GM19023 (cell line): ENCODE results near the gene ING5.
"Not testable (repeated sequence)": the region's sequence is repeated elsewhere in the genome, so short reads cannot be mapped to it uniquely, and the experiment has no call there.

ENCODE experiments used
- ATAC-seq: cut with Tn5 transposase; IDR thresholded peaks from one replicate; pipeline ENCODE4 v1.9.1; 2021; ENCODE audit warnings: mild to moderate bottlenecking, moderate library complexity; ENCODE audit not compliant: unreplicated experiment

Gene ING5

DNA sequence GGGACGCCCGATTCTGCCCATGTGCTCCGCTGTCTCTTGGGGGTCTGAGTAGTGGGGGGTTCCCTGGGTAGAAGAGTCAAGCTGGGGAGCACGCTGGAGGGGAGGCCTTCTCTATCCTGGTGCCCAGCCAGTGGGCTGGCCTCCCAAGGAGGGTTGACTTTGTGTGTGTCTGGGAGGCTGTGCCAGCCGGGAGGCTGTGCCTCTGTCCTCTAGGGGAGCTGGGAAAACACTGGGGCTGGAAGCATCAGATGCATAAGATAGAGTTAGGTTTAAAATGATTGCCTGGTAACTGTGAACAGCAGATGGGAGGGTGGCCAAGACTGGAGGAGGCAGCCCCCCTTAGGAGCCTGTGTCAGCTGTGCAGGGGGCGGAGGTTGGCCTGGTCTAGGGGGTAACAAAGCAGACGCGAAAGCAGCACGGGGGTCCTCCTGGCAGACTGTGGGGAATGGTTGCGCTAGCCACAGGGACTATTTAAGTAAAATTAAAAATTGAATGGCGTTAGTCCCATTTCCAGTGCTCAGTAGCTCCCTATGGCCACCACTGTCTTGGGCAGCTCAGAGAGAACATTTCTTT lies 1.3 kb downstream of the ING5 start:
- ATAC-seq, result no peak

DNA sequence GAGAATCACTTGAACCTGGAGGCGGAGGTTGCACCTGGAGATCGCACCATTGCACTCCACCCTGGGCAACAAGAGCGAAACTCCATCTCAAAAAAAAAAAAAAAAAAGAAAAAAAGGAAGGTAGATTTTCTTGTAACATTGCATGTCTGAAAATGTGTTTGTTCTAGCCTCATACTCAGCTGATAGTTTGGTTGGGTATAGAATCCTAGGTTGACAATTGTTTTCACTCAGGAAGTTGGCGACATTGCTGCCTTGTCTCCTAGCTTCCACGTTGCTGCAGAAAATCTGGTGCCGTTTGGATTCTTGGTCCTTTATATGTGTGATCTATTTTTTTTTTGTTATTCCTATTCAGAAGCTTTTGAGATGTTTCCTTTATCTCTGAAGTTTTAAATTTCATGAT lies 4.7 kb downstream of the ING5 start:
- no peak for ATAC-seq

DNA sequence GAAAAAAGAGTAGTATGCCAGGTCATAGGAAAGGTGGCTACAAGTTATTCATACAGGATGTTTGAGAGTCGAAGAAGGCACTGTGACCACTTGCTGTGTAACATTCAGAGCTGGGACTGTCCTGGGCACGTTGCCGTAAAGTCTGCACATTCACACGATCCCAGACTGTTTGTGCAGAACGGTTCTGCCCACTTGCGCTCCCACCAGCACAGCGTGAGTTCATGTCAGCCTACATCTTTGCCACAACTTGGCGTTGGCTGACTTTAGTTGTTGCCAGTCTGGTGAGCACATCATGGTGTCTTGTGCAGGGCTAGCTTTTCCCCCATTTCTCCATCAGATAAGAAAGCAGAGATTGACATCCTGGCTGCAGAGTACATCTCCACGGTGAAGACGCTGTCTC lies 7.0 kb downstream of the ING5 start:
- no peak for ATAC-seq

DNA sequence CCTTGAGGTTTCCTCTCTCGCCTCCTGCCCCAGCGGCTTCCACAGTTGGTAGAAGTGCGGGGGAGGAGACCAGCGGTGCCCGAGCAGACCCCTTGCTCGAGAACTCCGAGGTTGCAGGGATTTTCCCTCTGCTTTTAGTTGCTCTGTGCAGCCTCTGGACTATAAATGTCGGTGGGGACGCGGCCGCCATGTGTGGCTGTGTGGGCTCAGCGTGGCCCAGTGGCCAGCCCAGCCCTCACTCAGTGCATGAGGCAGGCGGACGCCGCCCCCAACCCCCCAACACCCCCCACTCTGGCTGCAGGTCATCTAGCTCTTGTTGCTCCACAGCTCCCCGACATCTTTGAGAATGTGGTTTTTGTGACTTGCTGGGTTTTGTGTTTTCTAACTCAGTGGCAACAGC lies 17.3 kb downstream of the ING5 start:
- ATAC-seq, result no peak

DNA sequence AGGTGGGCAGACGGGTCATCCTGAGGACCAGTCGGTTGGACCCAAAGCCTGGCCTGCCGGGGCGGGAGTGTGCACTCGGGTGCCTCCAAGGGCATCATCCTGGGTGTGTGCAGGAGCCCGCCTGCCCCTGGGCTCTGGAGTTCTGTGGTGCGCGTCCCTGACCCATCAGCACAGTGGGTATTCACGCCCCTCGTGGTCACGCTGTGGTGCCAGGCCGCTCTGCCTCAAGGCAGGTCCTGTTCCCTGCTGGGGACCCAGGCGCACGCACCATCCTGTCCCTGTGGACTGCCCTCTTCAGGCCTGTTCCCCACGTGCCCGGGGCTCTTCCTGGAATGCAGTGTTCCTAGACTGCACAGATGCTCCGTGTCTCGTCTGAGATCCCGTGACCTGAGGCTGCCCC lies 18.3 kb downstream of the ING5 start:
- no peak for ATAC-seq

DNA sequence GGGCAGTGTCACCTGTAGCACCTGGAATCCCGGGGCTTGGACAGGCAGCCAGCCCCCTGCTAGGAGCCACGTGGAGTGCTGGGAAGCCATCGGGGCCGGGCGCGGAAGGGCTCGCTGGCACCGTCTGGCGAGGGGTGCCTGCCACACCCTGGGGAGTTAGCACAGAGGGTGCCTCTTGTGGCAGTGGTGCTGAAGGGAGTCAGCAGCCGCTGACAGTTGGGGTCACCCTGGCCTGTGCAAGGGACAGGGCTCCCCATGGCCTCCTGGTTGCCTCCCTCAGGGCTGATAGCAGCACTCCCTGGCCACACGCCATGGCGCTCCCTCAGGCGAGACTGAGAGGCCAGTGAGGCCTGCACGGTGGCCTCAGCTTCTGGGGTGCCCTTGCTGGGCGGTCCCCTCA lies 18.7 kb downstream of the ING5 start:
- no peak for ATAC-seq

DNA sequence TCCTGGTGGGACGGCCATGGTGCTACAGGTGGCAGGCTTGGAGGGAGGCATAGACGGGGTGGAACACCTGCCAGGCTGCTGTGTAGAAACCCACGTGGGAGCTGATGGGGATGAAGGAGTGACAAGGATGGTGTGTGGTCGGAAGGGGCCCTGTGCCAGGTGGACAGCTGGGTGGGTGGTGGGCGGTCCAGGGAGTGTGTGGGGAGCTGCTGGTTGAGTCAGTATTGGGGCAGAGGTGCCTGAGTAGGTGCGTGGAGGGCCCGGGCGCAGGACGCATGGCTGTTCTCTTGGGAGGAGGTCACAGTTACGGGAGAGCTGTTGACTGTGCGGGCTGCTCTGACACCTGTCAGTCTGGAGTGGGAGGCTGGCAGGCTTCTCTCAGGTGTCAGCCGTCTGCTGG lies 20.0 kb downstream of the ING5 start:
- ATAC-seq, result no peak

DNA sequence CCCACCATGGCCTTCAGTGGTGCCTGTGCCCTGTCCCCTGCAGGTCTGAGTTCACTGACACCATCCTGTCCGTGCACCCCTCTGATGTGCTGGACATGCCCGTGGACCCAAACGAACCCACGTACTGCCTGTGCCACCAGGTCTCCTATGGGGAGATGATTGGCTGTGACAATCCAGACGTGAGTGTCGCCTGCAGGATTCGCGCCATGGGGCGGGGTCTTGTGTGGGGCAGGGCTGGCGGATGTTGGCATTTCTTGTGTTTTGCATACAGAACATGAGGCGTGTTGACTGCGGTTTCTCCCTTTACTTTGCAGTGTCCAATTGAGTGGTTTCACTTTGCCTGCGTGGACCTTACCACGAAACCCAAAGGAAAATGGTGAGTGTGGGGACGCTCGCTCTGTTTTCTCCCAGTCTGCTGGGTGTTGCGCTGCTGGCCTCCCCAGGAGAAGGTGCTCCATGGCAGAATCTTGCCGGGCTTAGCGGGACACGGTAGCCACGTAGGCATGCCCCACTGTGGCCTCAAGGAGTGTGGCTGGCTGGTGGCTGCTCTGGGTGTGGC lies 21.1 kb downstream of the ING5 start:
- no peak for ATAC-seq

DNA sequence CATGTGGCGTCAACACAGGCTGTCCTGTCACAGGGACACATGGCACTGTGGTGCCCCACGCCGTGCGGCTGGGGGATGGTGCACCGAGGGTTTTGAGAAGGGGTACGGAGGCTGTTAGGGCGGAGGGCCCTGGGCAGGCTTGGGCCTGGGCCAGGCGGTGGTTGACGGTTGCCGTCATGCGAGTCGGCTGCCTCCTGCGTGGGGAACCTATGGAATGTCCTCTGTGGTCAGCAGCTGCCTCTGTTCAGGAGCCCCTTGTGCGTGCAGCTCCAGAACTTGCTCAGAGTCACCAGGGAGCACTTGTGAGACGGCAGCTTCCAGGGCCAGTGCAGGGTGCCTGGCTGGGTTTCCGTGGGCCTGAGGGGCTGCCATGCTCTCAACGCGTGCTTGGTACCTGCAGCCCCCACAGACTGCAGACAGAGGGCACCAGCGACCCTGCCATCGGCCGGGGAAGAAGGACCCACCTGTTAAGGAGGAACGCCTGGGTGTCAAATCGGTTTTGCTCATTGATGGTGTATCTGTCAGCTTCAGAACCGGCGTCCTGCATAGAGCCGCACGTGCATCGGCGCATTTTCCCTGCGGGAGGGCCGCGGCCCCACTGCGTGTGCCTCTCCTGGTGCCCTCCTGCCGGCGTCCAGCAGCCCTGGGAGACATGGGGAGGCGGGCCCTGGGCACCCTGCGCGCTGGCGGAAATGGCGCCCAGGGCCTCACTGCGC lies 22.6 kb downstream of the ING5 start:
- ATAC-seq, result no peak

DNA sequence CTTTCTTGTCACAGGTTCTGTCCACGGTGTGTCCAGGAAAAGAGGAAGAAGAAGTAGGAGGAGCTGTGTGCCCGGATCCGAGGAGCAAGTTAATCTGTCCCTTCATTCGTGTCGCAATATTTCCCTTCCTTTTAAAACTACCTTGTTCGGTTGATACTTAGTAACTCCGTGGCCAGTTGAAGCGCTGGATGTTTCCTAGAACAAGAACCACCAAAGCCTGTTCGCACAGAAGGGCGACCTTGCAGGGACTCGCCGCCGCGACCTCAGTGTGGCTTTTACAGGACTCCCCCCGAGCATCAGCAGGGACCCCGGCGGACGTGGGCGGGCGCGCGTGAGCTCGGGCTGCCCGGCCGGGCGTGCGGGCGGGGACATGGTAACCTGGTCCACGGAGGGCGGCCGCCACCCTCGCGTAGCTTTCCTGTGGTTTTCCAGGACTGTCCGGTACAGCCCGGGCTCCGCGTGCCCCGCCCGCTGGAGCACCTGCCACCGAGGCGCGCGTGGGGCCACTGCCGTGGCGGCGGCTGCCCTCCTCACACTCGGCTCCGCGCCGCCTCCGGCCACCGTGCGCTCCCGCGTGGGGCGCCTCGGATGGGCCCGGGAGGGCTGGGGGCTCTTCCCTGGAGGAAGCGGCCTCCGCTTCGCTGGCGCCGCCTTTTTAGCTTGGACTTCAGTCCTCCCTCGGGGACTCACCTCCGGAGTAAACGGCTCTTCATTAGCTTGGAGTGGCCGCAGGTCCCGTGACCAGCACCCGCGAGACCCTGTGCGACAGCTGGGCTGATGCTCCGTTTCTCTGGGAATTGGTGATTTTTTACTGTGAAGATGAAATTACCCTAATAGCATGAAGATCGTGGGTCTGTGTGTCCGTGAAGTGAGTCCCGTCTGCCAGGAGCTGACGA lies 23.4 kb downstream of the ING5 start:
- no peak for ATAC-seq

DNA sequence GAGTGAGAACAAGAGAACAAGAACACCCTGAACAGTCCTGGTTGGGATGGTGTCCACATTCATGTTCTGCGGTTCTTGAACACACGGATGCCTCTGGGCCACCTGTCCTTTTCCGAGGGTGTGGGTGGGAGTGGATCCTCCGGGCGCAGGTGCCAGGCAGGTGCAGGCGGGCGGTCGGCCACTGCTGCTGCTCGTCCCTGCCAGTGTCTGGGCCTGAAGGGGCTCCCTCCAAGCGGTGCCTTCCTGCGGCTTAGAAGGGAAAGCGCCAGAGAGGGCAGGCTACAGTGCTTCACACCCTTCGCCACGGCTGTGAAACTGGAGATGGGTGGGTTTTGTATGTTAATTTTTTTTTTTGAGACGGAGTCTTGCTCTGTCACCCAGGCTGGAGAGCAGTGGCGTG lies 24.6 kb downstream of the ING5 start:
- no peak for ATAC-seq

DNA sequence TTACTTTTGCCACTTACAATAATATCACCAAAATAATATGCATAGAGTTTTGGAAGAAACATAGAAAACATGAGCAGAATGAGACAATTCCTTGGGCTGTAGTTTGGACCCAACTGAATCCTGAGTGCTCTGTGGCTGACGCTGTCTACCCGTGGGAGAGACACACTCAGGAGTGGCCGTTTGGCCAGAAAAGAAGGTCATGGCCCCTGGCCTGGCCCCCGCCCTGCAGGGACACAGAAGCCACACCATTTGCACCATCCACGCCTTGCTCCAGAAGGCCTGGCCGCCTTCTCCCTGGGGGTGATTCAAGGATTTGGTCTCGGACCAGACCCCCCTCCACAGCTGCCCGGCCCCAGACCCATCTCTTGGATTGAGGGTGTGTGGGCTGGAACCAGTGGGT lies 26.2 kb downstream of the ING5 start:
- ATAC-seq, result no peak

DNA sequence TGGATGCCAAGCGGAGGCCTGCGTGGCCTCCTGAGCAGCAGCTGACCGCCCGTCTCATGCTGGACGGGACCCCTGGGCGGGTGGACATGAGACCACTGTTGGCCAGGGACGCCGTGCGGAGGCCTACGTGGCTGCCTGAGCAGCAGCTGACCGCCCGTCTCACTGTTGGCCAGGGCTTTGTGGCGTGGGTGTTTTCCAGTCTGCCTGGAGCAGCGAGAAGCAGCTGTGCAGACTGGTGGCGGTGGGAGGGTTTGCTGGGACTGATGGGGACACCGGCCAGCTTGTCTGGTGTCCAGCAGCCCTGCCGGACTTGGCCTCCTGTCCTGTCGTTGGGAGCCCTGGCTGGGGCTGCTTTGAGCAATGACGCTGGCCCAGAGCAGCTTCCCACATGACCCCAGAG lies 26.8 kb downstream of the ING5 start:
- no peak for ATAC-seq

DNA sequence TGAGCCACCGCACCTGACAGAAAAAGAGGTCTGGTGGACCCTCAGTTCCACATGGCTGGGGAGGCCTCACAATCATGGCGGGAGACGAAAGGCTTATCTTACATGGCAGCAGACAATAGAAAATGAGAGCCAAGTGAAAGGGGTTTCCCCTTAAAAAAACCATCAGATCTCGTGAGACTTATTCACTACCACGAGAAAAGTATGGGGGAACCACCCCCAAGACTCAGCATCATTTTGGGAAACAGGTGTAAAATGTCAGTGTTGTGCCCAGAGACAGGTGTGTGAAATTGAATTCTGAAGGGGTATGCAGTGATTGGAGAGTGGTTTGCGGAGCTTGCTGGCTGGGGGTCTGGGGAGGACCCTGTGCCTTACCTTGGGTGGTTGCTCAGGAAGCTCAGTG lies 28.0 kb downstream of the ING5 start:
- ATAC-seq, result no peak

DNA sequence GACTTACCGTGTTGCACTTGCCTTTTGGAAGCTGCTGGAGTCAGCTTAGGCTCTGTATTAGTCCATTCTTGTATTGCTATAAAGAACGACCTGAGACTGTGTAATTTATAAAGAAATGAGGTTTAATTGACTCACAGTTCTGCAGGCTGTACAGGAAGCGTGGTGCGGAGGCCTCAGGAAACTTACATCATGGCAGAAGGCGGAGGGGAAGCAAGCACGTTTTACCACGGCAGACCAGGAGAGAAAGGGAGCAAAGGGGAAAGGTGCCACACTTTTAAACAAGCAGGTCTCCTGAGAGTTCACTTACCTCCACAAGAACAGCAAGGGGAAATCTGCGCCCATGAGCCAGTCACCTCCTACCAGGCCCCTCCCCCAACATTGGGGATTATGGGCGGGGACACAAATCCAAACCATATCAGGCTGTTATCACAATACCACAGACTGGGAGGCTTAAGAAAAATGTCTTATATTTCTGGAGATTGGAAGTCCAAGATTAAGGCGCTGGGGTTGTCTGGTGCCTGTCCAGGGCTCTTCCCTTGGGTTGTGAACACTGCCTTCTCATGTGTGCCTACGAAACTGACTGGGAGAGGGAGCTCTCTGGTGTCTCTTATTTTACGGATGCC lies 28.9 kb downstream of the ING5 start:
- no peak for ATAC-seq

DNA sequence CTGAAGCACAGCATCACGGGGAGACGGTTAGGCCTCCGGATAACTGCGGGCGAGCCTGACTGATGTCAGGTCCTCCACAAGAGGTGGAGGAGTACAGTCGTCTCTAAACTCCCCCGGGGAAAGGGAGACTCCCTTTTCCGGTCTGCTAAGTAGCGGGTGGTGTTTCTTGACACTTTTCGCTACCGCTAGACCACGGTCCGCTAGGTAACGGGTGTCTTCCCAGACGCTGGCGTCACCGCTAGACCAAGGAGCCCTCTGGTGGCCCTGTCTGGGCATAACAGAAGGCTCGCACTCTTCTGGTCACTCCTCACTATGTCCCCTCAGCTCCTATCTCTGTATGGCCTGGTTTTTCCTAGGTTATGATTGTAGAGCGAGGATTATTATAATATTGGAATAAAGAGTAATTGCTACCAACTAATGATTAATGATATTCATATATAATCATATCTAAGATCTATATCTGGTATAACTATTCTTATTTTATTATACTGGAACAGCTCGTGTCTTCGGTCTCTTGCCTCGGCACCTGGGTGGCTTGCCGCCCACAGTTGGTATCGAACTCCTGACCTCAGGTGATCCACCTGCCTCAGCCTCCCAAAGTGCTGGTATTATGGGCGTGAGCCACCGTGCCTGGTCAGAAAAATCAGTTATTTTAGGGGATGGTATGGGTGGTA lies 30.8 kb downstream of the ING5 start:
- not testable (repeated sequence) for ATAC-seq

DNA sequence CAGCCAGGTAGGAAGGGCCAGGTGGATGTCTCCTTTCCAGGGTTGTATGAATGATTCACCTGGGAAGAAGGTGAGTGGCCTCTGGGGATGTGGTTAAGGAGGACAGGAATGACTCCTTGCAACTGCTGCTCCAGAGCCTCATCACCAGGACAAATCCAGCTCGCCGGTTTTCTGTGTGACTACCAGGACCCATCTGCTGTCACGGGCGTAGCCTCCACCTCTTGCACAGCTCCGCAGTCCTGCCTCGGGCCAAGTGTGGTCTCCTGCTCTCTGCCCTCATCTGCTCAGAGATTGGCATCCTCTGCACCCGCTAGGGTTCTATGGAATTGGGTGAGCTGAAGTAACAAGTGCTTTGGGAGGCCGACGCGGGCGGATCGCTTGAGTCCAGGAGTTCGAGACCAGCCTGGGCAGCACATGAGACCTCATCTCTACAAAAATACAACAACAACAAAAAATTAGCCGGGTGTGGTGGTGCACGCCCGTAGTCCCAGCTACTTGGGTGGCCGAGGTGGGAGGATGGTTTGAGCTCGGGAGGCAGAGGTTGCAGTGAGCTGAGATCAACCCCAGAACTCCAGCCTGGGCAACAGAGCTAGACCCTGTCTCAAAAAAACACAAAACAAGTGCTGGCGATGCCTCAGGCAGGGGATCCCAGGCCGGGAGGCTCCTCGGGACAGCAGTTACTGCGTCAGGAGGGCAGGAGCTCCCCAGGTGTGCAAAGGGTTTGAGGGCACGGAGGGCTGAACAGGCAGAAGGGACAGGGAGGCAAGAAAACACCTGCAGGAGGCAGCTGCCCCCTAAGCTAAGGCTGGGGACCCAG lies 31.8 kb downstream of the ING5 start:
- no peak for ATAC-seq

DNA sequence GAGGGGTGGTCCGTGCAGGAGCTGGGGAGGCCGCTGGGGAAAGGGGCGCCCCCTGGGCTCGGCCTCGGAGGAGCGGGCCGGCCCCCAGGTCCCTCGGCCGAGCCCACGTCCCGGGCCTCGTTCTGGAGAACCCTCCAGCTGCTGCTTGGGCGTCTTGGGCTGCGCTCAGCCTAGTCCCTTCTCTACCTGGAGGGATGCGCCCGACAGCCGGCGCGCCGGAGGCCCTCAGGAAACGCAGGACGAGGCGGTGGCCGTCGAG lies 32.3 kb downstream of the ING5 start:
- ATAC-seq, result peak; percentile 38

DNA sequence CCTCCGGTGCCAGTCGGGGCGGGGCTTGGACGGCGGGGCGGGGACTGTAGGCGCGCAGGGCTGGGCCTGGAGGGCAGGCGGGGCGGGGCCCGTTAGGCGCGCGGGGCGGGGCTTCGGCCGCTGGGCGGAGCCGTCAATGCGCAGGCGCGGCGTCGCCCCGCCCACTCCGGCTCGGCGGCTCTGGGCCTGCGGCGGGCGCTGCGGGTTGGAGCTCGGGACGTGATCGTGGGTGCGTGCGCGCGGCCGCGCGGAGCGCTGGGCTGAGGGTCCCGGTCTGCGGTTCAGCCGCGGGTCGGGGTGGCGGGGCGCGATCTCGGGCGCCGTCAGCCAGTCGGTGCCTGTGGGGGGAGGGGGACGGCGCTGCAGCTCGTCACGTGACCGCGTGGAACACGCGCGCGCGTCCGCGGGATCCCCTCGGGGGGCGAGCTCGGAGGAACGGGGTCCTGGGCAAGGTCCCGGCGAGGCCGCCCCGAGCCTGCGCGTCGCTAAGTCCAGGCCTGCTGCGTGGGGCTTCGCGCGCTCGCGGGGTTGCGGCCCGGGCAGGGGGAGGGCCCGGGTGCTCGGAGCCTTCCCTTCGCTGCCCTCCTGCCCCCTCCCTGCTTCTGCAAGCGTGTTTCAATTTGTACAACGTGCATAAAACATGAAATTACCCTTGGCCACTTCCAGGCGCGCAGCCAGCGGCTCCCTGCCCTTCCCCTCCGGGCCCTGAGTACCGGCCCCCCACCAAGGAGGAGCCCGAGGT lies 32.8 kb downstream of the ING5 start, which contains the start of gene D2HGDH:
TSS of gene D2HGDH (plus strand) at position 164 of the 742 bp plus-strand sequence. CDS start 595 bp downstream, outside the sequence.
- peak; percentile 89 for ATAC-seq
